Adrenal gland (tissue), 5 donors: ENCODE data around the gene UBE2E2.

Experiments
- CTCF ChIP-seq, 6 experiments: fragments of 450-650 bp in 4 of 6; fragments of 200-600 bp in 2 of 6; sonication (generic) in 1 of 6; IDR thresholded peaks; 1 replicate in 5 of 6; 2 replicates in 1 of 6; pipeline versions ENCODE4 v1.5.1 to v1.8.0; 2016 to 2021; ENCODE audit warnings: antibody characterized with exemption in 6 of 6, mild to moderate bottlenecking in 2 of 6, moderate library complexity in 1 of 6
- POLR2A ChIP-seq, 2 donors: fragments of 450-650 bp; IDR thresholded peaks; one replicate each; pipeline ENCODE4 v1.6.1; 2017; ENCODE audit warnings: antibody characterized with exemption in 2 of 2, mild to moderate bottlenecking in 2 of 2, moderate library complexity in 1 of 2
- donor health status: DM: no; HTN: no; CAD: no.

GRCh38 chr3:23301819-23302218, 98.7 kb downstream of the UBE2E2 start:
- TF ChIP-seq CTCF (IDR thresholded peaks at IDR 0.05) (no peak), POLR2A (IDR thresholded peaks at IDR 0.05) (no peak)
